Subcutaneous abdominal adipose tissue (tissue), 5 donors: ENCODE results near the gene MKRN2.

ENCODE experiments used
- H3K27ac ChIP-seq: one replicate; pipeline ENCODE4 v1.7.0; 2013; ENCODE audit warnings: low read depth, mild to moderate bottlenecking, inconsistent platforms, low read length, moderate library complexity
- H3K27me3 ChIP-seq, 5 donors: one replicate each; pipeline ENCODE4 v1.7.0; 2013; ENCODE audit warnings: low read length in 5 of 5, inconsistent platforms in 1 of 5; ENCODE audit not compliant: control insufficient read depth in 5 of 5, insufficient read depth in 4 of 5
- H3K36me3 ChIP-seq, 5 donors: one replicate each; pipeline ENCODE4 v1.7.0; 2013; ENCODE audit warnings: low read length in 5 of 5; ENCODE audit not compliant: control insufficient read depth in 5 of 5, insufficient read depth in 5 of 5
- H3K4me1 ChIP-seq, 5 donors: one replicate each; pipeline ENCODE4 v1.7.0; 2013; ENCODE audit warnings: low read length in 5 of 5, mild to moderate bottlenecking in 3 of 5, moderate library complexity in 1 of 5; ENCODE audit not compliant: control insufficient read depth in 5 of 5, insufficient read depth in 5 of 5
- H3K4me3 ChIP-seq, 5 donors: one replicate each; pipeline ENCODE4 v1.7.0; 2013; ENCODE audit warnings: low read length in 5 of 5, low read depth in 1 of 5
- H3K9ac ChIP-seq, 5 donors: one replicate each; pipeline ENCODE4 v1.7.0; 2013; ENCODE audit warnings: low read length in 5 of 5, mild to moderate bottlenecking in 4 of 5, moderate library complexity in 3 of 5
- H3K9me3 ChIP-seq, 5 donors: one replicate each; pipeline ENCODE4 v1.7.0; 2013; ENCODE audit warnings: low read length in 5 of 5; ENCODE audit not compliant: control insufficient read depth in 5 of 5
- donor health status: healthy.
- donor health status: healthy.
- donor health status: healthy.
- donor health status: healthy.
- donor health status: healthy.

MKRN2 gene

GRCh38 chr3:12601072-12601471 lies 44.2 kb downstream of the MKRN2 start:
- Histone ChIP-seq H3K27me3 (no peaks in the 10 kb centered on the region), H3K36me3 (peaks cover 45 to 77% (median 63%) of the 10 kb centered on the region in 5 donors), H3K27ac (no peak overlapping the region)

GRCh38 chr3:12603969-12604368 lies 47.1 kb downstream of the MKRN2 start:
- no peaks in the 10 kb centered on the region for H3K9me3 ChIP-seq
- H3K9ac ChIP-seq: no peak overlapping the region
- H3K4me3 ChIP-seq: no peak overlapping the region
- H3K36me3 ChIP-seq: peaks cover 52 to 84% (median 60%) of the 10 kb centered on the region in 5 donors
- H3K27ac ChIP-seq: no peak overlapping the region
- H3K27me3 ChIP-seq: no peaks in the 10 kb centered on the region
- no peaks in the 10 kb centered on the region for H3K4me1 ChIP-seq

More at GRCh38 chr3:12601072-12601471, 44.2 kb downstream of the MKRN2 start:
- Histone ChIP-seq H3K9ac (no peak overlapping the region), H3K4me1 (no peaks in the 10 kb centered on the region), H3K9me3 (no peaks in the 10 kb centered on the region), H3K4me3 (no peak overlapping the region)

GRCh38 chr3:12608376-12608775 lies 51.5 kb downstream of the MKRN2 start:
- Histone ChIP-seq H3K27ac (no peak overlapping the region), H3K9ac (no peak overlapping the region), H3K4me1 (no peaks in the 10 kb centered on the region), H3K4me3 (no peak overlapping the region), H3K36me3 (peaks cover 40 to 61% (median 43%) of the 10 kb centered on the region in 5 donors), H3K9me3 (no peaks in the 10 kb centered on the region), H3K27me3 (no peaks in the 10 kb centered on the region)

GRCh38 chr3:12611117-12611516 lies 54.2 kb downstream of the MKRN2 start:
- H3K9ac ChIP-seq: no peak overlapping the region
- no peaks in the 10 kb centered on the region for H3K27me3 ChIP-seq
- H3K27ac ChIP-seq: no peak overlapping the region
- no peak overlapping the region for H3K4me3 ChIP-seq
- H3K36me3 ChIP-seq: peaks cover 30 to 52% (median 36%) of the 10 kb centered on the region in 5 donors
- no peaks in the 10 kb centered on the region for H3K9me3 ChIP-seq
- H3K4me1 ChIP-seq: no peaks in the 10 kb centered on the region

GRCh38 chr3:12612514-12613226 lies 55.8 kb downstream of the MKRN2 start:
- Histone ChIP-seq H3K9me3 (no peaks in the 10 kb centered on the region), H3K4me1 (no peaks in the 10 kb centered on the region), H3K9ac (no peak overlapping the region), H3K27me3 (no peaks in the 10 kb centered on the region), H3K36me3 (peaks cover 28 to 55% (median 37%) of the 10 kb centered on the region in 5 donors), H3K27ac (no peak overlapping the region), H3K4me3 (no peak overlapping the region)

DNA sequence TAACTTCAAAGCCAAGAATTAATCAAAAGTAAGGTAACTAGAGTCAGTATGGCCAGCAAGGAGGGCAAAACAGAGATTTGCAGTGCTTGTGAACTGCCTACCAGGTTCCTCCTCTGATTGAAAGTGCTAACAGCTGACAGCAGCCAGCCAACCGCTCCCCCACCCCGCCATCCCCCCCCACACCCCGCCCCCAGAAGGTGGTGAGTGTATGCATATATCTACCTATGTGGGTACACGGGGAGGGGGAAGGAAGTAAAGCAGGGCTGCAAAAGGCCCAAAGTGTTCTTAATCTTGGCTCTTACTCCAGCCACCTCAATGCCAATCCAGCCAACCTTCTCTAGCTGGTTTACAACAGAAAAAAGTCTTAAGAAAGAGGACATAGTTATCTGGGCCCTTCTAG lies 56.4 kb downstream of the MKRN2 start:
- Histone ChIP-seq H3K4me3 (no peak overlapping the region), H3K27me3 (no peaks in the 10 kb centered on the region), H3K4me1 (no peaks in the 10 kb centered on the region), H3K9ac (no peak overlapping the region), H3K36me3 (peaks cover 28 to 59% (median 34%) of the 10 kb centered on the region in 5 donors), H3K9me3 (no peaks in the 10 kb centered on the region), H3K27ac (no peak overlapping the region)

GRCh38 chr3:12615266-12615665 lies 58.4 kb downstream of the MKRN2 start:
- Histone ChIP-seq H3K9ac (no peak overlapping the region), H3K36me3 (peaks cover 20 to 54% (median 26%) of the 10 kb centered on the region in 5 donors), H3K27me3 (no peaks in the 10 kb centered on the region), H3K27ac (no peak overlapping the region), H3K9me3 (no peaks in the 10 kb centered on the region), H3K4me1 (no peaks in the 10 kb centered on the region), H3K4me3 (no peak overlapping the region)

DNA sequence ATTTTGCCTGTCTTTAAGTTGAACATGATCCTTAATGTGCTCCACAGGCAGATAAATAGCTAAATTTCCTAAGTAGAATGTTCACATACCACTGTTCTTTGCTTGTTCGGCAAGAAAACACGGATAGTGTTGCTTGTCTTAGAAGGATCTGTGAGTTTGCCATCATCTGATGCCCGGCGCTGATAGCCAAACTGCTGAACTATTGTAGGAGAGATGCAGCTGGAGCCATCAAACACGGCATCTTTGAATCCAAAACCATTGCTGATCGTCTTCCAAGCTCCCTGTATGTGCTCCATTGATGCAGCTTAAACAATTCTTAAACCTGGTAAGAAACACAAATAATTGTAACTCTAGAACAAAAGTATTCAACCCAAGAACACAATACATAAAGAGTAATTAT lies 61.5 kb downstream of the MKRN2 start:
- no peak overlapping the region for H3K27ac ChIP-seq
- H3K27me3 ChIP-seq: no peaks in the 10 kb centered on the region
- peaks cover 0 to 5% (median 3%) of the 10 kb centered on the region in 5 donors for H3K4me1 ChIP-seq
- H3K9ac ChIP-seq: no peak overlapping the region
- peaks cover 15 to 43% (median 23%) of the 10 kb centered on the region in 5 donors for H3K36me3 ChIP-seq
- no peak overlapping the region for H3K4me3 ChIP-seq
- no peaks in the 10 kb centered on the region for H3K9me3 ChIP-seq

GRCh38 chr3:12620305-12620704 lies 63.4 kb downstream of the MKRN2 start:
- Histone ChIP-seq H3K27me3 (no peaks in the 10 kb centered on the region), H3K9me3 (no peaks in the 10 kb centered on the region), H3K27ac (no peak overlapping the region), H3K4me3 (no peak overlapping the region), H3K36me3 (peaks cover 12 to 32% (median 16%) of the 10 kb centered on the region in 5 donors), H3K4me1 (peaks cover 0 to 5% (median 3%) of the 10 kb centered on the region in 5 donors), H3K9ac (no peak overlapping the region)

DNA sequence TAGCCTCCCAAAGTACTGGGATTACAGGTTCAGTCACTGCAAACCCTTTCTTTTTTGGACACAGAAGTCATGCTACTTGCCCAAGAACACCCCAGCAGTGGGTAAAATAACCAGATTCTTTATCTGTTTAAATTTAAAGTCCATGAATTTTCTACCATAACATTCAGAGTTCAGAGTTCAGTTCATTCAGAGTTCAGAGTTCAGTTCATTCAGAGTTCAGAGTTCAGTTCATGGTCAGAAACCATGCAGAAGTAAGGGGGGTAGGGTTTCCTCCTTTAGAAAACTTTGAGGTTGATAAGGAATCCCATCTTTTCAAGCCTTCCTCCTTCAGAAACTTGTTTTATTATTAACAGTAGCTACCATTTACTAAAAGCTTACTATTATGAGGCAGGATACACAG lies 63.8 kb downstream of the MKRN2 start:
- Histone ChIP-seq H3K27ac (no peak overlapping the region), H3K27me3 (no peaks in the 10 kb centered on the region), H3K9me3 (no peaks in the 10 kb centered on the region), H3K4me3 (no peak overlapping the region), H3K9ac (peak overlapping the region in 1 of 5 donors; percentile 4), H3K4me1 (peaks cover 0 to 9% (median 3%) of the 10 kb centered on the region in 5 donors), H3K36me3 (peaks cover 12 to 28% (median 13%) of the 10 kb centered on the region in 5 donors)
